ENCODE data around the gene SMIM43. TPM values are rescaled to one million over a fixed set of nuclear protein-coding genes. Genes with fewer than 3 reads are reported as not detected.

SMIM43 gene
- total RNA-seq, 1 experiment from 2014 or later = 1.2 TPM

- no peak for TF ChIP-seq CTCF (conservative IDR thresholded peaks at IDR 0.05)
- Mint-ChIP-seq H3K9me3 (no peaks in the 10 kb centered on the region), H3K27ac (peak overlapping the region; percentile 93 to 99 (median 97); a peak in 6 of 7 replicates)
Measured at GRCh38 chr4:121801715-121802075, 36.7 kb upstream of the SMIM43 start.

More at GRCh38 chr4:121801715-121802075, 36.7 kb upstream of the SMIM43 start:
- no peaks in the 10 kb centered on the region for H3K4me1 ChIP-seq (ENCODE audit: insufficient read depth, low read length)
- H3K18ac ChIP-seq (ENCODE audit: insufficient read length, low read depth, low read length) = peak overlapping the region; percentile 99
- Mint-ChIP-seq H3K4me3 (peak overlapping the region; percentile 91 to 92), H3K27me3 (ENCODE audit: low read depth) (no peaks in the 10 kb centered on the region), H3K4me1 (peaks cover 16 to 25% of the 10 kb centered on the region in 2 experiments), H3K36me3 (ENCODE audit: insufficient read depth in 1 of 3, low read depth in 3 of 3) (peaks cover 26 to 47% (median 38%) of the 10 kb centered on the region in 3 experiments)
- no peak overlapping the region for H4K91ac ChIP-seq (ENCODE audit: insufficient read length, low read depth, low read length)
- H2AFZ ChIP-seq (ENCODE audit: low read length) = no peak overlapping the region
- H3K79me2 ChIP-seq (ENCODE audit: insufficient read depth, low read length) = peaks cover 4% of the 10 kb centered on the region; the same call in 1 of the 2 replicates
- no peak overlapping the region for H2BK120ac ChIP-seq (ENCODE audit: low read depth, low read length, poor library complexity, severe bottlenecking)
- peak overlapping the region; percentile 93 for H3K4me2 ChIP-seq (ENCODE audit: insufficient read depth, insufficient read length, low read length)
- H3K56ac ChIP-seq (ENCODE audit: insufficient read length, low read depth, low read length) = peak overlapping the region; percentile 58
- no peaks in the 10 kb centered on the region for H3K9me3 ChIP-seq (ENCODE audit: control insufficient read depth, low read depth, low read length)
- no peak overlapping the region for H2BK15ac ChIP-seq (ENCODE audit: low read depth, low read length)
- H2BK5ac ChIP-seq (ENCODE audit: insufficient read length, low read length) = no peak overlapping the region
- no peak overlapping the region for H3K23ac ChIP-seq (ENCODE audit: insufficient read length, low read depth, low read length)
- no peak for DNase-seq
- no CpG with 5 or more reads among the region's 4 CpGs for WGBS (ENCODE audit: extremely low coverage, insufficient read length, low lambda C conversion rate)
- H4K20me1 ChIP-seq (ENCODE audit: control insufficient read depth, insufficient read depth, insufficient read length) = no peaks in the 10 kb centered on the region
- H3K14ac ChIP-seq (ENCODE audit: insufficient read depth, low read length) = peak overlapping the region; percentile 97; the same call in 1 of the 2 replicates
- no peaks in the 10 kb centered on the region for H3K27me3 ChIP-seq (ENCODE audit: insufficient read depth, low read length)
- no peak overlapping the region for H4K8ac ChIP-seq (replicated peaks; ENCODE audit: insufficient read length, low read depth, low read length)
- no peak overlapping the region for H4K5ac ChIP-seq (ENCODE audit: insufficient read length, low read depth, low read length)
- no peak overlapping the region for H3K27ac ChIP-seq (ENCODE audit: insufficient read length, low read depth, low read length)
- H3T11ph ChIP-seq (ENCODE audit: low read length) = no peak overlapping the region
- no peak overlapping the region for H2BK20ac ChIP-seq (ENCODE audit: low read depth, low read length, poor library complexity, severe bottlenecking)
- H3K23me2 ChIP-seq (ENCODE audit: insufficient read length, low read depth, low read length, poor library complexity, severe bottlenecking) = peaks cover 7% of the 10 kb centered on the region
- H3K4ac ChIP-seq (ENCODE audit: low read depth, low read length) = 0 out of 2 replicates have a peak overlapping the region, but pooled peaks have one; percentile 73
- peak overlapping the region; percentile 100 for H3K9ac ChIP-seq (ENCODE audit: extremely low read depth, insufficient read length, low read length)
- no peak overlapping the region for H2BK12ac ChIP-seq (ENCODE audit: insufficient read length, low read depth, low read length)
- peak overlapping the region; percentile 16 for H2AK5ac ChIP-seq (ENCODE audit: insufficient read length, low read length)
- no peaks in the 10 kb centered on the region for H3K79me1 ChIP-seq (ENCODE audit: insufficient read depth, low read depth, low read length, poor library complexity, severe bottlenecking)

Measured in H9 (cell line).